ENCODE results near the gene ZCCHC14.
"Not testable (repeated sequence)": the region's sequence is repeated elsewhere in the genome, so short reads cannot be mapped to it uniquely, and the experiment has no call there.

Gene ZCCHC14

GRCh38 chr16:87410530-87410929 lies 82.3 kb downstream of the ZCCHC14 start:
- no peak for DNase-seq (ENCODE audit: low read depth, low spot score)

GRCh38 chr16:87409781-87410180 lies 83.0 kb downstream of the ZCCHC14 start:
- DNase-seq (ENCODE audit: low read depth, low spot score): no peak

- DNase-seq (ENCODE audit: low read depth, low spot score): no peak
Measured at GRCh38 chr16:87409153-87409552, 83.7 kb downstream of the ZCCHC14 start.

- DNase-seq (ENCODE audit: low read depth, low spot score): no peak
Measured at GRCh38 chr16:87407511-87408112, 85.2 kb downstream of the ZCCHC14 start.

- DNase-seq (ENCODE audit: low read depth, low spot score): no peak
Measured at GRCh38 chr16:87406495-87407088, 86.2 kb downstream of the ZCCHC14 start.

GRCh38 chr16:87404764-87405625 lies 87.8 kb downstream of the ZCCHC14 start:
- no peak for DNase-seq (ENCODE audit: low read depth, low spot score)

GRCh38 chr16:87395181-87395842 lies 97.5 kb downstream of the ZCCHC14 start:
- peak; percentile 50 for DNase-seq (ENCODE audit: low read depth, low spot score)

GRCh38 chr16:87393680-87394055 lies 99.2 kb downstream of the ZCCHC14 start:
- DNase-seq (ENCODE audit: low read depth, low spot score): no peak

- peak; percentile 60 for DNase-seq (ENCODE audit: low read depth, low spot score)
Measured at GRCh38 chr16:87392821-87393679, 99.8 kb downstream of the ZCCHC14 start.

GRCh38 chr16:87391950-87392820 lies 100.6 kb downstream of the ZCCHC14 start, which contains the start of gene MAP1LC3B:
Gene MAP1LC3B, plus strand, starts transcription at chr16:87392336. Its CDS starts 92 bp downstream, at chr16:87392428.
- peak; percentile 99 for DNase-seq (ENCODE audit: low read depth, low spot score)

- DNase-seq (ENCODE audit: low read depth, low spot score): peak; percentile 70
Measured at GRCh38 chr16:87391324-87391949, 101.4 kb downstream of the ZCCHC14 start.

GRCh38 chr16:87390641-87391323 lies 102.0 kb downstream of the ZCCHC14 start:
- no peak for DNase-seq (ENCODE audit: low read depth, low spot score)

- DNase-seq (ENCODE audit: low read depth, low spot score): not testable (repeated sequence)
Measured at GRCh38 chr16:87389914-87390313, 102.9 kb downstream of the ZCCHC14 start.

GRCh38 chr16:87389245-87389644 lies 103.6 kb downstream of the ZCCHC14 start:
- no peak for DNase-seq (ENCODE audit: low read depth, low spot score)

GRCh38 chr16:87388818-87389134 lies 104.0 kb downstream of the ZCCHC14 start:
- DNase-seq (ENCODE audit: low read depth, low spot score): no peak

GRCh38 chr16:87387942-87388817 lies 104.6 kb downstream of the ZCCHC14 start:
- peak; percentile 97 for DNase-seq (ENCODE audit: low read depth, low spot score)

- not testable (repeated sequence) for DNase-seq (ENCODE audit: low read depth, low spot score)
Measured at GRCh38 chr16:87384875-87385167, 108.0 kb downstream of the ZCCHC14 start.

GRCh38 chr16:87384162-87384874 lies 108.5 kb downstream of the ZCCHC14 start:
- no peak for DNase-seq (ENCODE audit: low read depth, low spot score)

Data from ELF-1 (cell line).